ENCODE data around the gene ARHGDIB.

ARHGDIB gene

DNA sequence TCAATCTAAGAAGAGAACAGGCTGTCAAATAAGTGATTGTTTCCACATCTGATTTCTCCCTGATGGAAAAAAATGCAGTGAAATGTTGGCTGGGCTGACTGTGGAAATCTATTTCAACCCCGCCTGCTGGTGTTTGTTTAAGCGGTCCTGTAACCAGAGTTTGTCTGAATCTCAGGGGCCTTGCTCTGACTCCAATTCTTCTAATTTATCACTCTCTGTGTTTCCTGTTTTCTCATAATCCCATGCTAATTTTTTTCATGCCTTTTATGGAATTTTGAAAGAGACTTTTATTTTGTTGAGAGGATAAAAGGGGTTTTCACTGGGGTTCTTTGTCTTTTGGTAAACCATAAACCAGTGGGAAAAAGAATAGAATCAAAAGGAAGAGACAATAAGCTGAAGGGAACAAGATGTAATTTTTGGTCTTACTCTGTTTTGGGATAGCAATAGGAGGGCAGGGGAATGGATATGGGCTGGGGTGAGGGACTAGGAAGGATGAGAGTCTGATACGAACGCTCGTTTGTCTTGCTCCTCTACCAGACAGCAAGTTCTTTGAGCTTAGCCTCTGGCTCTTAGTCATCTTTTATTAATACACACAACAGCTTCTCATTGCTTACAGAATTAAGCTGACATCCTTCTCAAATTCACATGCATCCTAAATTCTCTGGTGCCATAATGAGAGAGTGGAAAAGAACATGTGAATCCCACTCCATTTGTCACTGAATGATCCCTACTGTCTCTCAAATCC lies 67.7 kb downstream of the ARHGDIB start:
- no peak for DNase-seq (ENCODE audit: low read depth)

DNA sequence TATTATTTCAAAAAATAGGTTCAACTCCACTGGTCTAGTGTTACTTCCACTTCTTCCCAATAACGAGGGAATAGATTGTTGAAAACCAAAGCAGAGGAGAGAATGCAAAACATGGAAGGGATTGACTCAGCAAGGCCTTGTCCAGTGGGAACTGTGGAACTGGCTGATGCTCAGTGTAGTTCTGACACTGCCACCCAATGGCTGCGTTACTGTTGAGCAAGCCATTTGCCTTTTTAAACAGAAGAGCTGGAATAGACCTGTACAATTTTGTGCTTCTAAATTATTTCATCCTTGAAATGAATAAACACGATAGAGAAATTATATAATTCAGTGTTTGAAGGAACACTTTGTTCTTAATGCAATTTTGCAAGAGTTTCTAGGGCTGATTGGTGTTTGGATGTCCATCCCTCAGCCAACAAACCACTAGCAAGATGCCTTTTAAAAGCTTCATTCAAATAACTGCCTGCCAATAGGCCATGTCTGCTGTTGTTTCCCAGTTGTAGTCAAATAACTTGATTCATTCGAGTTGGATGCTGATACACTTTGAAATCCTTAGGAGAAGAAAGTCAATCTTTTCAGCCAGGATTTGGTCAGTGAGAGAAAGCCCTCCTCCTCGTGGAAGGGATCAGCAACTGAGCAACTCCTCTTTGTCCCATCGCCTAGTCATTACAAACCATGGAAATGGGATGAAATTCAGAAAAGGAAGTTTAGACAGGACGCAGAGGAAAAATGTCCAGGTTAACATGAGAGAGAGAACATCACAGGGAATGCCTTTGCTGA lies 68.5 kb downstream of the ARHGDIB start:
- DNase-seq (ENCODE audit: low read depth): no peak

Data from stimulated activated CD8-positive, alpha-beta memory T cell treated with anti-CD3 and anti-CD28 coated beads, Interleukin-7, amount 100 ng/mL, for 24 hours (primary cell).